ENCODE results near the gene NTM.

DNA sequence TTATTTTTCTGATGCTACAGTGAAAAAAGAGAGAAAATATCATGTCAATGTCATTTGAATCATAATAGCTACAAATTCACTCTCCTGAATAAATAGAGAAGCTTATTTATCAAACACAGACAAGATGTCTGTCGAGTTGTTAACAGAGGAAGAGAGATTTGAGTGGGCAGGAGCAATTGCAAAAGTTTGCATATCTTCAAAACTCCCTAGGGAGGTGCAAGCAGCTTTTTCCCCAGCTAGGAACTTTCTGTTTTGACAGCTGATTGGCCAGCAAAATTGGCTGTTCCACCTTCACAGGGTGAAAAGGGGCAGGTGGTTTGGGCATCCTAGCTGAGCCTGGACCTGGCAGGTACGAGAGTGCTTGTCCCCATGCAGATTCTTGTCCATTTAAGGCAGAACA lies 98.2 kb downstream of the NTM start:
- TF ChIP-seq, protein P1, sequence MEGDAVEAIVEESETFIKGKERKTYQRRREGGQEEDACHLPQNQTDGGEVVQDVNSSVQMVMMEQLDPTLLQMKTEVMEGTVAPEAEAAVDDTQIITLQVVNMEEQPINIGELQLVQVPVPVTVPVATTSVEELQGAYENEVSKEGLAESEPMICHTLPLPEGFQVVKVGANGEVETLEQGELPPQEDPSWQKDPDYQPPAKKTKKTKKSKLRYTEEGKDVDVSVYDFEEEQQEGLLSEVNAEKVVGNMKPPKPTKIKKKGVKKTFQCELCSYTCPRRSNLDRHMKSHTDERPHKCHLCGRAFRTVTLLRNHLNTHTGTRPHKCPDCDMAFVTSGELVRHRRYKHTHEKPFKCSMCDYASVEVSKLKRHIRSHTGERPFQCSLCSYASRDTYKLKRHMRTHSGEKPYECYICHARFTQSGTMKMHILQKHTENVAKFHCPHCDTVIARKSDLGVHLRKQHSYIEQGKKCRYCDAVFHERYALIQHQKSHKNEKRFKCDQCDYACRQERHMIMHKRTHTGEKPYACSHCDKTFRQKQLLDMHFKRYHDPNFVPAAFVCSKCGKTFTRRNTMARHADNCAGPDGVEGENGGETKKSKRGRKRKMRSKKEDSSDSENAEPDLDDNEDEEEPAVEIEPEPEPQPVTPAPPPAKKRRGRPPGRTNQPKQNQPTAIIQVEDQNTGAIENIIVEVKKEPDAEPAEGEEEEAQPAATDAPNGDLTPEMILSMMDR (IDR thresholded peaks at IDR 0.05): no peak
- no peak for TF ChIP-seq POLR2A (IDR thresholded peaks at IDR 0.05)
